ENCODE results near the gene ARAP1. TPM values are rescaled to one million over a fixed set of nuclear protein-coding genes. Genes with fewer than 3 reads are reported as not detected.

Gene ARAP1
- total RNA-seq, 1 donor from 2014 or later, result 95.2 TPM

- Mint-ChIP-seq H3K9me3 (no peaks in the 10 kb centered on the region), H3K36me3 (ENCODE audit: low read depth) (no peaks in the 10 kb centered on the region), H3K27me3 (ENCODE audit: low read depth) (peaks cover 1% of the 10 kb centered on the region), H3K4me1 (ENCODE audit: low read depth) (no peaks in the 10 kb centered on the region), H3K27ac (no peak overlapping the region), H3K4me3 (ENCODE audit: low read depth) (no peak overlapping the region)
- intact Hi-C loops (cut with micrococcal nuclease), result no loop called here
- DNase-seq (ENCODE audit: low spot score), result no peak
Measured at GRCh38 chr11:72652873-72653630, 99.2 kb downstream of the ARAP1 start.

GRCh38 chr11:72652133-72652532 lies 100.1 kb downstream of the ARAP1 start:
- intact Hi-C loops (cut with micrococcal nuclease), result no loop called here
- H3K4me3 Mint-ChIP-seq (ENCODE audit: low read depth), result no peak overlapping the region
- H3K27me3 Mint-ChIP-seq (ENCODE audit: low read depth), result peaks cover 1% of the 10 kb centered on the region
- no peak for DNase-seq (ENCODE audit: low spot score)
- no peaks in the 10 kb centered on the region for H3K9me3 Mint-ChIP-seq
- no peaks in the 10 kb centered on the region for H3K4me1 Mint-ChIP-seq (ENCODE audit: low read depth)
- H3K27ac Mint-ChIP-seq, result no peak overlapping the region
- H3K36me3 Mint-ChIP-seq (ENCODE audit: low read depth), result no peaks in the 10 kb centered on the region

DNA sequence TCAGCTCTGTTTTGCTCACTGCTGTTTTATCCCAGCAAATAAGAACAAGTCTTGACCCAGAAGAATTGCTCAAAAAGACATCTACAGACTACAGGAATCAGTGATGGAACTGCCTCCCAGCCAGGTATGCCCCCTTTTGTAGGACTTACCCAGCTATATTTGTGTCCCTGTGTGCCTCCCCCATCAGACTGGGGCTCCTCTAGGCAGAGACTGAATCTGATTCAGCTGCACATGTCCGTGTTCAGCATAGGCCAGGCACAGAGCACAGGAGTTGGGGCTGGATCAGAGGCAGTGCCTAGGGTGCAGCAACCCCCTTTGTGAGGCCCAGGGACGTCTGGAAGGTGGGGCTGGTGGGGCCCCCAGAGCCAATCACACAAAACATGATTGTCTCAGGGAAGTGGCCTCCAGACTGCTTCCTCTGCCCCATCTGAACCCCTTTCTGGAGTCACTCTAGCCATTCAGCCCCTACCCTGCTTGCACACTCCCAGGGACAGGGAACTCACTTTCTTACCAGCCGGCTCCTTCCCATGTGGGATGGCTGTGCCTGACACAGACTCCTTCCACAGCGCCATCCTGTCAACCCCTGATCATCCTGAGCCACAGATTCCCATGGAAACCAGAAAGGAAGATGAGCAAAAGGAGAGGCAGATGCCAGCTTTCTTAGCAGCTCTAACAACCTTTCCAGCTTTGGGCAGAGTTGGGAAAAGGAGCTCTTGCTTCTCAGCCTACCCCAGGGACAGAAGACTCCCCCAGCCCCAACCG lies 102.8 kb downstream of the ARAP1 start:
- no peaks in the 10 kb centered on the region for H3K36me3 Mint-ChIP-seq (ENCODE audit: low read depth)
- intact Hi-C loops (cut with micrococcal nuclease), result no loop called here
- peaks cover 1% of the 10 kb centered on the region for H3K27me3 Mint-ChIP-seq (ENCODE audit: low read depth)
- DNase-seq (ENCODE audit: low spot score), result no peak
- no peaks in the 10 kb centered on the region for H3K9me3 Mint-ChIP-seq
- no peaks in the 10 kb centered on the region for H3K4me1 Mint-ChIP-seq (ENCODE audit: low read depth)
- H3K27ac Mint-ChIP-seq, result no peak overlapping the region
- H3K4me3 Mint-ChIP-seq (ENCODE audit: low read depth), result no peak overlapping the region

DNA sequence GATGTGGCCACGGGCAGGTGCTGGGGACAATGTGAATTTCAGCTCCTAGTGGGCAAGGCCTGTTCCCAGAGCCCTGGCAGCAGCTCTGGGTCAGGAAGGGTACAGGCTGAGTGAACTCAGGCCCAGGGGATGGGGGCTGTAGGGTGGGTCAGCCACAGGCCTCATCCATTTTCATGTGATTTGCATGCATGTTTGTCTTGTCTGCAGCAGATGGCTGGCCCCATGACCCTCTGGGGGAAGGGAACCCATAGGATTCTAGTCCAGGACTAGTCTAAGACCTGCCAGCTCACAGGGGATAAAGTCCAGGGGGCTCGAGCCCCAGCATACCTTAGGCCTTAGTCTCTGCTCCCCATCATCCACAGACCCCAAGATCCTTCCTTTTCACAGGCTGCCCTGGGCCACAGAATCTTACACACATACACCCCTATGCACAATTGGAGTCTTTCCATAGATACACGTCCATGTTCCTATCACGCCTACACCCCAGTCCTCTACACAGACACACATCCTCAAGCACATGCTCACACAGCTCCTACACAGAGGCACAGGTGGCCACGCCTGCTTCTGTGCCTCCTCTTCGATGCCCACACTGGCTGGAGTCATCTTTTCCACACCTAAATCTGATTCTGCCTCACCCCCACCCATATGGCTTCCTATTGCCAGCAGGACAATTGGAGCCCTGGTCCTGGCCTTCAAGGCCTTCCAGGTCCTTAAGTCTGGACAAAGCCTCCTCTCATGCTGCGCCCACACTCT lies 103.6 kb downstream of the ARAP1 start:
- Mint-ChIP-seq H3K27me3 (ENCODE audit: low read depth) (peaks cover 6% of the 10 kb centered on the region), H3K9me3 (no peaks in the 10 kb centered on the region), H3K4me1 (ENCODE audit: low read depth) (no peaks in the 10 kb centered on the region), H3K36me3 (ENCODE audit: low read depth) (no peaks in the 10 kb centered on the region), H3K4me3 (ENCODE audit: low read depth) (no peak overlapping the region), H3K27ac (no peak overlapping the region)
- intact Hi-C loops (cut with micrococcal nuclease), result no loop called here
- no peak for DNase-seq (ENCODE audit: low spot score)

DNA sequence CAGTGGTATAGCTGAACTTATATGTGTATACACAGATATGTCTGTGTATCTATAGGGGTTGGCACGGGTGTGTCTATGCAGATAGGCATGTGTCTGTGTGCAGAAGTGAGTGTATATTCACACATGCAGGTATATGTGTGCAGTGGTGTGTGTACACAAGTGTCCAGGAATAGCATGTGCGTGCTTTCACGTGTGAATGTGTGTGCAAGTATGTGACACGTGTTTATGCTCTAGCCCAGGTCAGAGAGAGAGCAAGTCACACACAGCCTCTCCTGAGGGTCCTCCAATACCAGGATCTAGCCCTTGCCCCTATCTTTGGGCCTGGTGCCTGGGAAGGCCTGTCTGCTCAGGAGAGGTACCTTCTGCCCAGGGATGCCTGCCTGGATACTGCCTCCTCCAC lies 104.3 kb downstream of the ARAP1 start:
- Mint-ChIP-seq H3K36me3 (ENCODE audit: low read depth) (no peaks in the 10 kb centered on the region), H3K27ac (no peak overlapping the region), H3K27me3 (ENCODE audit: low read depth) (peaks cover 6% of the 10 kb centered on the region), H3K4me1 (ENCODE audit: low read depth) (no peaks in the 10 kb centered on the region), H3K9me3 (no peaks in the 10 kb centered on the region), H3K4me3 (ENCODE audit: low read depth) (no peak overlapping the region)
- DNase-seq (ENCODE audit: low spot score), result no peak
- intact Hi-C loops (cut with micrococcal nuclease), result no loop called here

- no peaks in the 10 kb centered on the region for H3K4me1 Mint-ChIP-seq (ENCODE audit: low read depth)
- H3K9me3 Mint-ChIP-seq, result no peaks in the 10 kb centered on the region
- H3K27me3 Mint-ChIP-seq (ENCODE audit: low read depth), result peaks cover 6% of the 10 kb centered on the region
- no peak for DNase-seq (ENCODE audit: low spot score)
- H3K36me3 Mint-ChIP-seq (ENCODE audit: low read depth), result no peaks in the 10 kb centered on the region
- intact Hi-C loops (cut with micrococcal nuclease), result no loop called here
- no peak overlapping the region for H3K4me3 Mint-ChIP-seq (ENCODE audit: low read depth)
- H3K27ac Mint-ChIP-seq, result no peak overlapping the region
Measured at GRCh38 chr11:72646472-72646871, 105.7 kb downstream of the ARAP1 start.

- DNase-seq (ENCODE audit: low spot score), result no peak
- Mint-ChIP-seq H3K27me3 (ENCODE audit: low read depth) (peaks cover 6% of the 10 kb centered on the region), H3K36me3 (ENCODE audit: low read depth) (no peaks in the 10 kb centered on the region), H3K4me1 (ENCODE audit: low read depth) (no peaks in the 10 kb centered on the region), H3K27ac (no peak overlapping the region), H3K4me3 (ENCODE audit: low read depth) (no peak overlapping the region), H3K9me3 (no peaks in the 10 kb centered on the region)
- intact Hi-C loops (cut with micrococcal nuclease), result no loop called here
Measured at GRCh38 chr11:72646024-72646423, 106.2 kb downstream of the ARAP1 start.

GRCh38 chr11:72643547-72643946 lies 108.7 kb downstream of the ARAP1 start:
- intact Hi-C loops (cut with micrococcal nuclease), result loop anchor here (1.0 kb wide), 3 partner anchors 54 to 172 kb away; no protein-coding TSS in a partner anchor
- H3K27me3 Mint-ChIP-seq (ENCODE audit: low read depth), result peaks cover 5% of the 10 kb centered on the region
- peak overlapping the region; percentile 20 for H3K4me3 Mint-ChIP-seq (ENCODE audit: low read depth)
- H3K4me1 Mint-ChIP-seq (ENCODE audit: low read depth), result no peaks in the 10 kb centered on the region
- H3K27ac Mint-ChIP-seq, result no peak overlapping the region
- DNase-seq (ENCODE audit: low spot score), result no peak
- H3K9me3 Mint-ChIP-seq, result no peaks in the 10 kb centered on the region
- no peaks in the 10 kb centered on the region for H3K36me3 Mint-ChIP-seq (ENCODE audit: low read depth)

GRCh38 chr11:72642884-72643522 lies 109.2 kb downstream of the ARAP1 start:
- no peak overlapping the region for H3K4me3 Mint-ChIP-seq (ENCODE audit: low read depth)
- intact Hi-C loops (cut with micrococcal nuclease), result loop anchor here (1.0 kb wide), 3 partner anchors 54 to 172 kb away; no protein-coding TSS in a partner anchor
- H3K9me3 Mint-ChIP-seq, result no peaks in the 10 kb centered on the region
- no peak overlapping the region for H3K27ac Mint-ChIP-seq
- peak; percentile 59 for DNase-seq (ENCODE audit: low spot score)
- H3K4me1 Mint-ChIP-seq (ENCODE audit: low read depth), result no peaks in the 10 kb centered on the region
- no peaks in the 10 kb centered on the region for H3K36me3 Mint-ChIP-seq (ENCODE audit: low read depth)
- peaks cover 5% of the 10 kb centered on the region for H3K27me3 Mint-ChIP-seq (ENCODE audit: low read depth)

DNA sequence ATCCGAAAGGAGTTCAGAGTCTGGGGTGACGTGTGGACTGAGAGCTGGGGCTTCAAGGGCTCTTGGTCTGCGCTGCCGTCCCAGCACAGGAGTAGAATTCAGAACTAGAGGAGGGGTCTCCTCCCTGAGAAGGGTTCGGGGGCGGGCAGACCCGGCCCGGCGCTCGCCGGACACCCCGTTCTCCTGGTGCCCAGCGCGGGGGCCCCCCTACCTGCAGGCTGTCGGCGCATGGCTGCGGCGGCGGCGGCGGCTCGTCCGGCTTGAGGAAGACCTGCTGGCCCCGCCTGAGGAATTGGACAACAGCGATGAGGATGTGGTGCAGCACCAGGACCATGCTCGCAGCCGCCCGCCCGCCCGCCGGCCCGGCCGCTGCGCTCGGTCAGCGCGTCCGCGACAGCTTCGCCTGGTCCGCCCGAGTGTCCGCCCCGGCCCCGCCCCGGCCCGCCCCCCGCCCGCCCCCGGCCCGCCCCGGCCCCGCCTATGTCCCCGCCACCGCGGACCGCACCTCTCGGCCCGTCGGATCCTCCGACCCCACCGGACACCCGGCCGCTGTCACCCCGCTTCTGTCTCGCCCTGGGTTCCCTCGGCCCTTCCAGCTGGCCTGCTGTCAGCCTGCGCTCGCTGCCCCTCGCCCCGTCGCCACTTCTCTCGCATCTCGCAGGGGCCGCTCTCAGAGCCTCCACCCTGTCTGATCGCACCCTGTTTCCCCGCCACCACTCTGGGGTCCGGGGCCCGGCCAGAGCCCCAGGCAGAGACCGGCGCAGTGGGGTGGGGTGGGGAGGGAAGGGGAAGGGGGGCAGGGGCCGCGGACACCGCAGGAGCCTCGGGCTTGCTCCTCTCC lies 109.9 kb downstream of the ARAP1 start:
- Mint-ChIP-seq H3K27me3 (ENCODE audit: low read depth) (peaks cover 10% of the 10 kb centered on the region), H3K4me3 (ENCODE audit: low read depth) (peak overlapping the region; percentile 33), H3K36me3 (ENCODE audit: low read depth) (no peaks in the 10 kb centered on the region), H3K4me1 (ENCODE audit: low read depth) (no peaks in the 10 kb centered on the region), H3K9me3 (no peaks in the 10 kb centered on the region), H3K27ac (no peak overlapping the region)
- DNase-seq (ENCODE audit: low spot score), result no peak
- intact Hi-C loops (cut with micrococcal nuclease), result no loop called here

DNA sequence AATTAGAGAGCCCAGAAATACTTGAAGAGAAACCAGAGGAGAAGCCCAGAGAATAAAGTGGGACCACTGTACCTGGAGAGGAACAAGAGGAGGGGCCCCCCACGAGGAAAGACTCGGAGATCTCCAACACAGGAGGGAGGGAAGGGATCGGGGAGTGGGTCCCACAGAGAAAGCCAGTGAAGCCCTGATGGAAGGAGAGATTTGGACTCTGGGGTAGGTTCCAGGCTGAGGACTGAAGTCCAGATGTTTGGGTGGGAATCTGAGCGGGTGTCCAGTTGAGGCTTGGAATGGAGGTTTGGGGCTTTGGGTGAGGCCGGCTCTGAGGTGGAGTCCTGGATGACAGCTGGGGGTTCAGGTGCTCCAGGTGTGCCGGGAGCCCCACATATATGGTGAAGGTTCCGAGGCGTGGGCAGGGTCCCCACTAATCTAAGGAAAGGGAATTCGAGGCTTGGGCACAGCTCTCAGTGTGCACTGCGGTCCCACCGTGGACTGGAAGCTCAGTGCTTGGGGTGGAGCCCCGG lies 110.6 kb downstream of the ARAP1 start:
- intact Hi-C loops (cut with micrococcal nuclease), result no loop called here
- no peaks in the 10 kb centered on the region for H3K4me1 Mint-ChIP-seq (ENCODE audit: low read depth)
- no peak overlapping the region for H3K4me3 Mint-ChIP-seq (ENCODE audit: low read depth)

More for the DNA sequence above, 110.6 kb downstream of the ARAP1 start:
- Mint-ChIP-seq H3K36me3 (ENCODE audit: low read depth) (no peaks in the 10 kb centered on the region), H3K27me3 (ENCODE audit: low read depth) (peaks cover 14% of the 10 kb centered on the region), H3K27ac (no peak overlapping the region), H3K9me3 (no peaks in the 10 kb centered on the region)
- no peak for DNase-seq (ENCODE audit: low spot score)

Measured in activated T-helper 2 cell treated with anti-CD3 and anti-CD28 coated beads, Interferon-gamma antibody, Interleukin-2, Interleukin-4, amounts not matched to agents 10 μg/mL and 5 μg/mL and 100 μg/mL, durations not matched to agents 14 hours and 24 hours and 36 hours (primary cell).